Activated CD4-positive, alpha-beta memory T cell treated with anti-CD3 and anti-CD28 coated beads for 36 hours (primary cell): ENCODE data around the gene MRGPRE. TPM values are rescaled to one million over a fixed set of nuclear protein-coding genes. Genes with fewer than 3 reads are reported as not detected.

ENCODE experiments used
- CTCF ChIA-PET: fragments of 350-600 bp; sonication (Branson Sonifier 250); formaldehyde crosslinking; loops from one replicate; lab custom pipeline; 2021; ENCODE audit warnings: antibody characterized with exemption, inconsistent platforms; lab: Charles Lee
- POLR2A ChIA-PET: fragments of 350-600 bp; sonication (Branson Sonifier 250); formaldehyde crosslinking; loops from one replicate; lab custom pipeline; 2021; ENCODE audit warnings: antibody characterized with exemption; lab: Charles Lee
- DNase-seq: peaks from one replicate; pipeline ENCODE4 v3.0.0-alpha.2; 2020
- H3K27ac Mint-ChIP-seq: one replicate; pipeline ENCODE4 v1.8.0; 2021; ENCODE audit warnings: mixed read lengths
- H3K27me3 Mint-ChIP-seq: one replicate; pipeline ENCODE4 v1.8.0; 2021; ENCODE audit warnings: mixed read lengths
- H3K36me3 Mint-ChIP-seq: one replicate; pipeline ENCODE4 v1.8.0; 2021; ENCODE audit warnings: mixed read lengths
- H3K4me1 Mint-ChIP-seq: one replicate; pipeline ENCODE4 v1.8.0; 2021; ENCODE audit warnings: low read depth, mixed read lengths
- H3K4me3 Mint-ChIP-seq: one replicate; pipeline ENCODE4 v1.8.0; 2021; ENCODE audit warnings: mild to moderate bottlenecking, mixed read lengths
- H3K9me3 Mint-ChIP-seq: one replicate; pipeline ENCODE4 v1.8.0; 2021; ENCODE audit warnings: mixed read lengths
- intact Hi-C: fragments of 100-400 bp; cut with micrococcal nuclease; formaldehyde crosslinking; loops from one replicate; pipeline ENCODE4 v1.15.1; 2023
- total RNA-seq, 2 experiments: library from RNA; stranded (reverse); gene quantifications; one replicate each; pipeline ENCODE4 v1.2.3, GENCODE V29; 2021

Gene MRGPRE
- total RNA-seq, 2 experiments from 2014 or later, result not detected

- ChIA-PET CTCF (no interaction called here), POLR2A (no interaction called here)
- no peak overlapping the region for H3K27ac Mint-ChIP-seq
- H3K4me1 Mint-ChIP-seq, result no peaks in the 10 kb centered on the region
- DNase-seq, result no peak
- H3K9me3 Mint-ChIP-seq, result no peaks in the 10 kb centered on the region
- intact Hi-C loops, result no loop called here
- peaks cover 3% of the 10 kb centered on the region for H3K27me3 Mint-ChIP-seq
- H3K36me3 Mint-ChIP-seq, result no peaks in the 10 kb centered on the region
- no peak overlapping the region for H3K4me3 Mint-ChIP-seq
Measured at GRCh38 chr11:3189886-3190583, 42.2 kb downstream of the MRGPRE start.

- H3K27ac Mint-ChIP-seq, result no peak overlapping the region
- intact Hi-C loops, result no loop called here
- no peaks in the 10 kb centered on the region for H3K36me3 Mint-ChIP-seq
- ChIA-PET CTCF (no interaction called here), POLR2A (no interaction called here)
- peaks cover 3% of the 10 kb centered on the region for H3K27me3 Mint-ChIP-seq
- H3K9me3 Mint-ChIP-seq, result no peaks in the 10 kb centered on the region
- no peak overlapping the region for H3K4me3 Mint-ChIP-seq
- no peak for DNase-seq
- H3K4me1 Mint-ChIP-seq, result no peaks in the 10 kb centered on the region
Measured at GRCh38 chr11:3189196-3189843, 42.9 kb downstream of the MRGPRE start.

GRCh38 chr11:3188496-3189195 lies 43.6 kb downstream of the MRGPRE start:
- H3K36me3 Mint-ChIP-seq, result no peaks in the 10 kb centered on the region
- no peaks in the 10 kb centered on the region for H3K9me3 Mint-ChIP-seq
- H3K27me3 Mint-ChIP-seq, result peaks cover 3% of the 10 kb centered on the region
- CTCF ChIA-PET, result no interaction called here
- H3K4me1 Mint-ChIP-seq, result no peaks in the 10 kb centered on the region
- H3K27ac Mint-ChIP-seq, result no peak overlapping the region
- POLR2A ChIA-PET, result no interaction called here
- DNase-seq, result peak; percentile 3
- intact Hi-C loops, result no loop called here
- H3K4me3 Mint-ChIP-seq, result no peak overlapping the region

GRCh38 chr11:3186166-3186953 lies 45.9 kb downstream of the MRGPRE start:
- H3K9me3 Mint-ChIP-seq, result no peaks in the 10 kb centered on the region
- CTCF ChIA-PET, result no interaction called here
- H3K36me3 Mint-ChIP-seq, result no peaks in the 10 kb centered on the region
- POLR2A ChIA-PET, result no interaction called here
- peaks cover 3% of the 10 kb centered on the region for H3K27me3 Mint-ChIP-seq
- no peak overlapping the region for H3K27ac Mint-ChIP-seq
- intact Hi-C loops, result no loop called here
- H3K4me1 Mint-ChIP-seq, result no peaks in the 10 kb centered on the region
- DNase-seq, result no peak
- no peak overlapping the region for H3K4me3 Mint-ChIP-seq

- Mint-ChIP-seq H3K27me3 (peaks cover 3% of the 10 kb centered on the region), H3K4me1 (no peaks in the 10 kb centered on the region), H3K27ac (no peak overlapping the region), H3K4me3 (no peak overlapping the region), H3K36me3 (no peaks in the 10 kb centered on the region), H3K9me3 (no peaks in the 10 kb centered on the region)
- DNase-seq, result no peak
- ChIA-PET CTCF (no interaction called here), POLR2A (no interaction called here)
- intact Hi-C loops, result no loop called here
Measured at GRCh38 chr11:3184732-3185347, 47.4 kb downstream of the MRGPRE start.

GRCh38 chr11:3183523-3183922 lies 48.7 kb downstream of the MRGPRE start:
- POLR2A ChIA-PET, result no interaction called here
- CTCF ChIA-PET, result no interaction called here
- Mint-ChIP-seq H3K9me3 (no peaks in the 10 kb centered on the region), H3K27ac (no peak overlapping the region), H3K36me3 (no peaks in the 10 kb centered on the region), H3K4me1 (no peaks in the 10 kb centered on the region), H3K27me3 (peaks cover 2% of the 10 kb centered on the region), H3K4me3 (no peak overlapping the region)
- no peak for DNase-seq
- intact Hi-C loops, result no loop called here

GRCh38 chr11:3182462-3182852 lies 49.8 kb downstream of the MRGPRE start:
- ChIA-PET CTCF (no interaction called here), POLR2A (no interaction called here)
- intact Hi-C loops, result no loop called here

GRCh38 chr11:3181725-3182461 lies 50.3 kb downstream of the MRGPRE start:
- no peaks in the 10 kb centered on the region for H3K4me1 Mint-ChIP-seq
- ChIA-PET POLR2A (no interaction called here), CTCF (no interaction called here)
- H3K4me3 Mint-ChIP-seq, result no peak overlapping the region
- intact Hi-C loops, result no loop called here
- DNase-seq, result no peak
- peaks cover 2% of the 10 kb centered on the region for H3K27me3 Mint-ChIP-seq
- H3K36me3 Mint-ChIP-seq, result peaks cover under 1% of the 10 kb centered on the region
- H3K27ac Mint-ChIP-seq, result no peak overlapping the region
- peaks cover under 1% of the 10 kb centered on the region for H3K9me3 Mint-ChIP-seq

More at GRCh38 chr11:3182462-3182852, 49.8 kb downstream of the MRGPRE start:
- H3K9me3 Mint-ChIP-seq, result no peaks in the 10 kb centered on the region
- H3K27me3 Mint-ChIP-seq, result peaks cover 2% of the 10 kb centered on the region
- no peaks in the 10 kb centered on the region for H3K4me1 Mint-ChIP-seq
- DNase-seq, result no peak
- H3K4me3 Mint-ChIP-seq, result no peak overlapping the region
- H3K36me3 Mint-ChIP-seq, result no peaks in the 10 kb centered on the region
- H3K27ac Mint-ChIP-seq, result no peak overlapping the region

- H3K9me3 Mint-ChIP-seq, result peaks cover 11% of the 10 kb centered on the region
- ChIA-PET CTCF (no interaction called here), POLR2A (no interaction called here)
- no peak for DNase-seq
- intact Hi-C loops, result no loop called here
- no peak overlapping the region for H3K4me3 Mint-ChIP-seq
- no peak overlapping the region for H3K27ac Mint-ChIP-seq
- H3K36me3 Mint-ChIP-seq, result peaks cover 3% of the 10 kb centered on the region
- H3K4me1 Mint-ChIP-seq, result no peaks in the 10 kb centered on the region
- H3K27me3 Mint-ChIP-seq, result peaks cover 5% of the 10 kb centered on the region
Measured at GRCh38 chr11:3180869-3181268, 51.3 kb downstream of the MRGPRE start.

- Mint-ChIP-seq H3K4me3 (no peak overlapping the region), H3K36me3 (peaks cover 3% of the 10 kb centered on the region), H3K4me1 (no peaks in the 10 kb centered on the region), H3K27ac (no peak overlapping the region), H3K27me3 (peaks cover 11% of the 10 kb centered on the region), H3K9me3 (peaks cover 17% of the 10 kb centered on the region)
- CTCF ChIA-PET, result no interaction called here
- POLR2A ChIA-PET, result no interaction called here
- DNase-seq, result no peak
- intact Hi-C loops, result no loop called here
Measured at GRCh38 chr11:3178349-3178748, 53.9 kb downstream of the MRGPRE start.

- Mint-ChIP-seq H3K4me1 (no peaks in the 10 kb centered on the region), H3K27me3 (peaks cover 11% of the 10 kb centered on the region), H3K27ac (no peak overlapping the region), H3K4me3 (no peak overlapping the region), H3K36me3 (peaks cover 3% of the 10 kb centered on the region), H3K9me3 (peaks cover 17% of the 10 kb centered on the region)
- intact Hi-C loops, result no loop called here
- CTCF ChIA-PET, result no interaction called here
- POLR2A ChIA-PET, result no interaction called here
- DNase-seq, result no peak
Measured at GRCh38 chr11:3177931-3178330, 54.3 kb downstream of the MRGPRE start.
